Esophagus squamous epithelium (tissue), 5 donors: ENCODE measurements around the gene CSRP1. TPM values are rescaled to one million over a fixed set of nuclear protein-coding genes. Genes with fewer than 3 reads are reported as not detected.

Experiments used
- DNase-seq: peaks from one replicate; lab custom pipeline; 2025; lab: John Stamatoyannopoulos, UW
- H3K27ac ChIP-seq, 4 donors: fragments of 200-600 bp; sonication (generic); one replicate each; pipeline ENCODE4 v1.5.1; 2016 to 2019; ENCODE audit warnings: mild to moderate bottlenecking in 1 of 4
- H3K27me3 ChIP-seq, 4 donors: fragments of 200-600 bp; sonication (generic); 1 replicate in 3 of 4; 2 replicates in 1 of 4; pipeline versions ENCODE4 v1.5.1 to v1.6.0; 2017 to 2021; ENCODE audit warnings: antibody characterized with exemption in 1 of 4
- H3K36me3 ChIP-seq, 3 donors: fragments of 200-600 bp; sonication (generic); one replicate each; pipeline ENCODE4 v1.5.1; 2016 to 2019
- H3K4me1 ChIP-seq, 3 donors: fragments of 200-600 bp; sonication (generic); one replicate each; pipeline ENCODE4 v1.5.1; 2017 to 2019
- H3K4me3 ChIP-seq, 4 donors: fragments of 200-600 bp; sonication (generic); 1 replicate in 3 of 4; 2 replicates in 1 of 4; pipeline ENCODE4 v1.5.1; 2016 to 2019; ENCODE audit warnings: mild to moderate bottlenecking in 2 of 4, moderate library complexity in 1 of 4
- H3K9me3 ChIP-seq, 3 donors: fragments of 200-600 bp; sonication (generic); one replicate each; pipeline ENCODE4 v1.5.1; 2016 to 2019
- CTCF ChIP-seq, 6 experiments: fragments of 450-650 bp in 4 of 6; fragments of 200-600 bp in 2 of 6; sonication (generic) in 2 of 6; IDR thresholded peaks; one replicate each; pipeline ENCODE4 v1.5.1; 2016 to 2019; ENCODE audit warnings: antibody characterized with exemption in 6 of 6, mild to moderate bottlenecking in 4 of 6, moderate library complexity in 4 of 6
- POLR2A ChIP-seq, 4 donors: fragments of 450-650 bp; IDR thresholded peaks; one replicate each; pipeline ENCODE4 v1.6.1; 2017; ENCODE audit warnings: antibody characterized with exemption in 4 of 4, mild to moderate bottlenecking in 4 of 4, moderate library complexity in 3 of 4
- WGBS, 2 donors: methylation state at CpG; one replicate each; pipeline ENCODE4 v1.1.5; 2018; 5-methylcytosine and 5-hydroxymethylcytosine counted together
- intact Hi-C: fragments of 100-400 bp; cut with DNase I; formaldehyde crosslinking; loops from one replicate; pipeline ENCODE4 v1.15.0; 2022
- total RNA-seq, 4 donors: library from RNA; depleted of rRNA; stranded (reverse); fragments of >200 nt; gene quantifications; one replicate each; pipeline ENCODE4 v1.1.0, GENCODE V29; 2016
- donor health status: DM: yes; HTN: yes; CAD: no.

CSRP1 gene
- total RNA-seq, 4 donors from 2014 or later: 243 to 1,044 (median 363) TPM

GRCh38 chr1:201513498-201514243 is 6.7 kb upstream of the CSRP1 start:
- WGBS, 2 donors: 94 to 97% methylated on average over 5 to 6 of the region's 6 CpGs
- peaks cover 12 to 46% (median 14%) of the 10 kb centered on the region in 3 donors for H3K4me1 ChIP-seq
- no peaks in the 10 kb centered on the region for H3K36me3 ChIP-seq
- no peaks in the 10 kb centered on the region for H3K27me3 ChIP-seq
- no peak overlapping the region for H3K4me3 ChIP-seq
- H3K9me3 ChIP-seq: no peaks in the 10 kb centered on the region
- intact Hi-C loops: loop anchor here (2.0 to 10.0 kb wide), 2 partner anchors 31 to 69 kb away; no protein-coding TSS in a partner anchor
- no peak for TF ChIP-seq CTCF (IDR thresholded peaks at IDR 0.05)
- no peak for TF ChIP-seq POLR2A (IDR thresholded peaks at IDR 0.05)
- no peak for DNase-seq
- peak overlapping the region in 2 of 4 donors; percentile 72 to 73 for H3K27ac ChIP-seq

GRCh38 chr1:201511941-201512539 is 5.1 kb upstream of the CSRP1 start:
- WGBS, 2 donors: 66 to 75% methylated on average over 2 to 5 of the region's 6 CpGs
- H3K36me3 ChIP-seq: no peaks in the 10 kb centered on the region
- peaks cover 16 to 45% (median 23%) of the 10 kb centered on the region in 3 donors for H3K4me1 ChIP-seq
- no peak overlapping the region for H3K4me3 ChIP-seq
- no peak for DNase-seq
- H3K9me3 ChIP-seq: no peaks in the 10 kb centered on the region
- H3K27me3 ChIP-seq: no peaks in the 10 kb centered on the region
- intact Hi-C loops: loop anchor here (2.0 to 10.0 kb wide), 2 partner anchors 29 to 67 kb away; no protein-coding TSS in a partner anchor
- TF ChIP-seq POLR2A (IDR thresholded peaks at IDR 0.05): no peak
- TF ChIP-seq CTCF (IDR thresholded peaks at IDR 0.05): no peak
- H3K27ac ChIP-seq: peak overlapping the region; percentile 54 to 87 (median 72)

- TF ChIP-seq POLR2A (IDR thresholded peaks at IDR 0.05) (no peak), CTCF (IDR thresholded peaks at IDR 0.05) (no peak)
- H3K27me3 ChIP-seq: no peaks in the 10 kb centered on the region
- H3K9me3 ChIP-seq: no peaks in the 10 kb centered on the region
- peak overlapping the region in 3 of 4 donors; percentile 72 to 87 (median 73) for H3K27ac ChIP-seq
- H3K36me3 ChIP-seq: no peaks in the 10 kb centered on the region
- peaks cover 16 to 46% (median 23%) of the 10 kb centered on the region in 3 donors for H3K4me1 ChIP-seq
- intact Hi-C loops: loop anchor here (10.0 kb wide), 1 partner anchor 67 kb away; no protein-coding TSS in a partner anchor
- DNase-seq: no peak
- H3K4me3 ChIP-seq: no peak overlapping the region
- 74 to 81% methylated on average over 6 of the region's 6 CpGs for WGBS, 2 donors
These were observed 4.5 kb upstream of the CSRP1 start for GRCh38 chr1:201511396-201511940.

GRCh38 chr1:201510734-201511133 is 3.8 kb upstream of the CSRP1 start:
- Histone ChIP-seq H3K4me1 (peaks cover 18 to 53% (median 29%) of the 10 kb centered on the region in 3 donors), H3K36me3 (no peaks in the 10 kb centered on the region), H3K9me3 (no peaks in the 10 kb centered on the region), H3K27ac (peak overlapping the region in 2 of 4 donors; percentile 87 to 92), H3K27me3 (no peaks in the 10 kb centered on the region), H3K4me3 (no peak overlapping the region)
- 79 to 94% methylated on average over 1 of the region's 1 CpG for WGBS, 2 donors
- intact Hi-C loops: loop anchor here (10.0 kb wide), 1 partner anchor 66 kb away; no protein-coding TSS in a partner anchor
- no peak for DNase-seq
- TF ChIP-seq CTCF (IDR thresholded peaks at IDR 0.05): no peak
- TF ChIP-seq POLR2A (IDR thresholded peaks at IDR 0.05): no peak
